GM19452 (cell line): ENCODE data around the gene VSNL1.

ENCODE experiments used
- ATAC-seq: cut with Tn5 transposase; IDR thresholded peaks from one replicate; pipeline ENCODE4 v1.9.1; 2021; ENCODE audit not compliant: unreplicated experiment

Gene VSNL1

GRCh38 chr2:17580319-17580715 is 39.8 kb downstream of the VSNL1 start:
- ATAC-seq: no peak

- ATAC-seq: no peak
Measured at GRCh38 chr2:17581831-17582230, 41.3 kb downstream of the VSNL1 start.

DNA sequence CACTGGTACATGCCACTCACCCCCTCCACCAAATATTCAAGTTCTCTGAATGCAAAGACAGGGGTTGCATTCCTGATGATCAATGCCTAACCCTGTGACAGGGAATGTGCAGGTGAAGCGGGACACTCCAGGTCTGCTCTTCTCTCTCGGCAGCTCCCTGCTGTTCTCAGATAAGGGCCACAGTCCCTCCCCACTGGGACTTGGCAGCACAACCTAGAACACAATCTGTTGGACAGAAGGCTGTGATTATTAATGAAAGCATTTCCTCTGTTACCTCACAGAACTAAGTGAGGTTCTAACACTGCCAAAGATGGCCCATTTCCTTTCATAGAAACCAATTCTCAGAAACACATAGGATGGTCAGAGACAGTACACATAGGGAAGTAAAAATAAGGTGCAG is 42.7 kb downstream of the VSNL1 start:
- ATAC-seq: no peak

DNA sequence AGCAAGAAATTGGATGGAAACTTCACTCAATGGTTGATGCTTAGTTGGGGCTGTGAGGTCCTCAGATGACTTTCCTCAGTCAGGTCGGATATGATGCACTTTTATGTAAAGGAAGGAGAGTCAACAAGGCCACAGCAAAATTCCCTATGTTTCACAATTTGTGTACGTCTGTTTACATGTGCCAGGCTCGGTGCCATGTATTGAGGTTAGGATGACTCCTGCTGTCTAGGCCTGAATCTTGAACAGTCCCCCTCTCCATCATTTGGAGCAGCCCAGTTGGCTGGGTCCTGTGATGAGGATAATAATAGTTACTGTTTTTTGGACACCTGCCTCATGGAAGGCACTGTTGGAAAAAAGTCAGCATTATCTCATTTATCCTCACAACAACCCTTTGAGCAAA is 43.1 kb downstream of the VSNL1 start:
- ATAC-seq: no peak

- ATAC-seq: no peak
Measured at GRCh38 chr2:17584689-17585088, 44.2 kb downstream of the VSNL1 start.

- no peak for ATAC-seq
Measured at GRCh38 chr2:17587469-17587868, 47.0 kb downstream of the VSNL1 start.

GRCh38 chr2:17588031-17588430 is 47.5 kb downstream of the VSNL1 start:
- no peak for ATAC-seq

- ATAC-seq: no peak
Measured at GRCh38 chr2:17589406-17590035, 49.0 kb downstream of the VSNL1 start.

DNA sequence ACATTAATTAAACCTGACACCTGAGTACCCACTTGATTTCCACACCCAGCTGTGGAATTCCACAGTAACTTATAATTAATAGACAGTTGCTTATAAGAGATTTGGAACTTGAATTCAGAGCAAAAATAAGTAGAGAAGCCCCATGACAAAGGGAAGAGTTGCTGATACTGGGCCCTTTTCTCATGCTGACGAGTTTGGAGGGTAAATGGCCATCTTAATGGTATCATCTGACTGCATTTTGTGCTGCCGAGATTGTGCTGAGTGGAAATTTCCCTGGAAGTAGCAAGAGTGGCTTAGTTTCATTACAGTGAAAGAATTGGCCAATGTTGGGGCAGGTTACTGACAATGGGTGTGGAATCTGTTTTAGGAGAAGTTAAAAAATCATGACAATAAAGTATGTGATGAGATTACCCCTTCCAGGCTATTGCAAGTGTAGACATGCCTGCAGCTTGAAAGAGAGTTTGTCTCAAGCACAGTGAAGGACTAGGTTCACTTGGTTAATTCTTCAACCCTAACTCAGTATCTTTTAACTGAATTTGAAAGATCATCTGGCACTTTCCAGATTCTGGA is 49.9 kb downstream of the VSNL1 start:
- no peak for ATAC-seq

- no peak for ATAC-seq
Measured at GRCh38 chr2:17591846-17592245, 51.4 kb downstream of the VSNL1 start.

DNA sequence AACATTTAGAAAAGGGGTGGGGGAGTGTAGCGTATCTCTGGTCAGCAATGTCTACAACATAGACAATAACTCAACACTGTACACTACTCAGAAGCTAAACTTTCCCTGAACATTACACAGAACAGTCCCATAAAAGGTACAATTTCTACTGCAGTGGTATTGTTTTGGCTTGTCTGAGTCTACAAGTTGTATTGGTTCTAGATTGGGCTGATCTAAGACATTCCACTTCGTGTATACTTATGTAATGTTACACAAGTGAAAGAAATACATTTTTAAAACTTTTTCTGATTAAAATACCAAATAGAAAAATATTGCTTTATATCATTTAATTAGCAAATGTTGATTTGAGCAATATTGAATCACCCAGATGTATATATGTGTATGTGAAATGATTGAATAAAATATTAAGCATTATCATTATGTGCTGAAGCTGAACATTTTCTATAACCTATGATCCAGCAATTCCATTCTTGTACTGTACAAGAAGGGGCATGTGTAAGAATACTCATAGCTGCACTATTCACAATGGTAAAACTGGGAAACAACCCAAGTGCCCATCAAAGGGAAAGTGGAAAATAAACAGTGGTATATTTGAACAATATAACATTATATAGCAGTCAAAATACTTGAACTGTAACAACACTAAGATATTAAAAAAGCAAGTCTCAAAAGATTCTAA is 52.4 kb downstream of the VSNL1 start:
- ATAC-seq: no peak

DNA sequence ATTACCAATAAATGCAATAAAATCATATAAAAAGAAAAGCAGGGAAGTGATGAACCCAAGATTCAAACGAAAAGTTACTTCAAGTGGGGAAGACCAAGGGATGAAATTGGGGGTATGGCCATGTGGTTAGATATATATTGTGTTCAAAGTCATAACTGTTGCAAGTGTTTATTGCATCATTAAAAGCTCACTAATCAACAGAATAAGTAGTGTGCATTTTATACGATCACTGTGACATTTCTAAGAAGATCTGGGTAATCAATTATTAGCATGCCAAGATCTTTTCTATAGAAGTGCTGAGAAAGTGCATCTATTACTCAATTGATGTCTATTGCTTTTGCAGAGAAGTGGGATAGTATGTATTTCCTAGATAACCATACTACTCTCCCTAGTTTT is 52.9 kb downstream of the VSNL1 start:
- ATAC-seq: no peak

- no peak for ATAC-seq
Measured at GRCh38 chr2:17593841-17594491, 53.5 kb downstream of the VSNL1 start.

DNA sequence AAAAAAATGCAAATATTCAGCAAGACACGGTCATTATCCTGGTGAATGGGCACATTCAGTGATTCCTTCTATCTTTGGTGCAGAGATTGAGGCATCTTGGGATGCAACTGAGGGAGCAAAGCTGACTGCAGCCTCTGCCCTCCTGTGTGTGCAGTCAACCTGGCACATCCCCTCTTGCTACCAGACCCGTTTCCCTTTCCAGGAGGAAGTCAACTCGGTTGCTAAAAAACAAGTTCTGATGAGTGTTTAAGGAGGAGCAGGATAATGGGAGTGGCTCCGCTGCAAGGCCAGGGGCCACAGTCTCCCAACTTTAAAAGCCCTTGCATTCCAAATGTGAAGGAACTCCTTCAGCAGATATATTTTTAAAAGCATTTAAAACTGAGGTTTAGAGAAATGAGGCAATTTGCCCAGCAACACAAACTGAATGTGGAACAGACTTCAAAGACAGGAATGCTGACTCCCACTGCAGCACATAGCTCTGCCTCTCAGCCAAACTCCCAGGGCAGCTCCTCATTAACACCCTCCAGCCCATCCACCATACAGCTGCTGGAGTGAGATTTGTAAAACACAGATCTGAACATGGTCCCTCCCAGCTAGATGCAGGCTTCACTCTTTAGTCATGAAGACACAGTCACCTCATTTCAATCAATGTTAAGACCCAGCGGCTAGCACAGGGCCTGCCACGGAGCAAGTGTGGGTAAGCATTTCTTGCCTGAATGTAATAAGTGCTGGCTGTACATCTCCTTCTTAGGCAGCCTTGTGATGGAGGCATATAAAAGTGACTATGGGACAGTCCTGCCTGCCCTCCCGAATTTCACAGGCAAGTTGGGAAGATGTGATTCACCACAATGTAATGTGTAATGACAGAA is 54.3 kb downstream of the VSNL1 start:
- no peak for ATAC-seq

- ATAC-seq: no peak
Measured at GRCh38 chr2:17599617-17600016, 59.1 kb downstream of the VSNL1 start.

DNA sequence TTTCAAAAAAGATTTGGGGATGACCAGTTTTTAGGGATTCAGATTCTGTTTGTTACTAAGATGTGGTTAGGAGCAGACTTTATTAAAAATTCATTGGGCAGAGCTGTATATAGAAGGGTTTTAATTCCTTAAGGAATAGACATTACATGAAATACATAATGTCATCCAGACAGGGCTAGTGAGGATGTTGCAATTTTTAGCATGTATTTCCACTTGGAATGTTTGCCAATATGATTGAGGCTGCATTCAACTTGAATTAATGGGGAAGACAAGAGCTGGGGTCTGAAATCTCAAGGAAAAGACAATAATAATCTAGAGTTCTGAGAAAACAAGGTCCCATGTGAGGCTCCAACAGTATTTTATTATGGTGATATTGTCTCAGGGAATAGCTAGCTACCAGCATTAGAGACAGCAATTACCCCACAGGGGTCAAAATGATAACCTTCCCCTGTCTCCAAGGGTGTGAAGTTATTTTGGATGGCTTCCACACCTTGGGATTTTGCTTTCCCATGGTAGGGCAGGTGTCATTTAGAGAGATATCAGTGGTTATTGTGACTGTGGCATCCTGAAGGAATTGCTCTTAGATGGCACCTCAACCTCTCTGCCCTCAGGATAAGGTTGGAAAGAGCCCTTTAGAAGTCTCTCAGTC is 60.2 kb downstream of the VSNL1 start:
- ATAC-seq: no peak

DNA sequence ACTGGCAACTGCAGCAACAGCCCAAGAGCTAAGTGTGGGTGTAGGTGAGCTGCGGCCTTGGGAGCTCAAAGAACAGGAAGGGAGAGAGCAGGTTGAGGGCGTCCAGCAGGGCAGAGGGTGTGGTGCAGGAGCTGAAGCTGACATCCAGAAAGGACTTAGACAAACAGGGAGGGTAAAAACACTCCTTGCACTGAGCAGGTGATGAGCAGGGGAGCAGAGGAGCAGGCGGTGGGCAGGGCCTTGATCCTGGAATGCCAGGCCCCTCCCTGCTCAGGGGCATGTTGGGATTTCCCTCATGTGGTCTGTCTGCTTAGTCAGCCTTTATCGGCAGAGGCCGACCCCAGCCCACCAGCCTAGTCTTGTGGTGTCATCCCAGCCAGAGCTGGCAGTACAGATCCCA is 63.6 kb downstream of the VSNL1 start:
- ATAC-seq: no peak

DNA sequence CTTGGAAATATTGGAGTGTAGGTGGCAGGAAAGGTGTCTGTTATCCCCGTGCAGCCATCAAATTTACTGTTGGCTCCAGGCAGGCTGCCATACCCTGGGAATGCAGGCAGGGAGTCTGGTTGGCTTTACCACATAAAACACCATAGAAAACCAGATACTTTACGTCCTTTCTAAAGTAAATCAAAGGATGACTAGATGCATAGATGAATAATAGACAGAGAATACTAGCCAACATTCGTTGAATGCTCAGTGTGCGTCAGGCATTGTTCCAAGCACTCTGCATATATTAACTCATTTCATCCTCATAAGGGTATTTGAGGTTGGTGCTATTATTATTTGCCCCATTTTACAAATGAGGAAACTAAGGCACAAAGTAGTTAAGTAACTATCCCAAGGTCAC is 65.2 kb downstream of the VSNL1 start:
- ATAC-seq: no peak

DNA sequence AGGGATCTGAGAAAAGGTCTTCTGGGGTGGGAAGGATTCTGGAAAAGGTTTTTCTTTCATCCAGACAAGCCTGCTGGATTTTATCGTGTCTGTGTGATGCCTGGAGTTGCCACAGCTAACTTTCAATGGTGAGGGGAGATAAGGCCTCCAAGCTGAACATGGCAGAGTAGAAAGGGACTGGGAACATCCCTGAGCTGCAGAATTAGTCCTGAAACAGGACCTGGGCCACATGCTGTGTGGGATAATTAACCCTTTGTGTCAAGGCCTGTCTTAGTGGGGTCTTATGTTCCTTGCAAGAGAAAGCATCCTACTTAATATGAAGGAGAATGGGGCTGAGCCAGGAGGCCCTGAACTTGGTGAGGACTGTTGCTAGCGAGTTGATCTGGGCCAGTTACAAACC is 66.4 kb downstream of the VSNL1 start:
- ATAC-seq: no peak

DNA sequence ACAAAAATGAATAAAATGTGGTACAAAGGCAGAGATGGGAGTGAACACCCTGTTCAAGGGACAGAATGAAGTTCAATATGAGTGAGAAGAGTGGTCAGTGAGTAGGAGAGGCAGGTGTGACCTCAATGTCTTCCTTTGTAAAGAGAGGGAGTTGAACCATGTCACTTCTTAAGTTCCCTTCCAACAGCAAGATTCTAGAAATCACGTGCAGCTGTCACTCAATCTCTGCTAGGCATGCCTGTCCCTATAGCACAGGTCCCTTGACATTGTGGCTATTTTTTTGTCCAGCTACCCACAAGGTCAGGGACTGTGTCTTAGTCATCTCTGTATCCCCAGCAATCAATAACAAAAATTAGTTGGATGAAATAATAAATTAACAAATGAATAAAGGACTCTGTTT is 66.9 kb downstream of the VSNL1 start:
- ATAC-seq: no peak

DNA sequence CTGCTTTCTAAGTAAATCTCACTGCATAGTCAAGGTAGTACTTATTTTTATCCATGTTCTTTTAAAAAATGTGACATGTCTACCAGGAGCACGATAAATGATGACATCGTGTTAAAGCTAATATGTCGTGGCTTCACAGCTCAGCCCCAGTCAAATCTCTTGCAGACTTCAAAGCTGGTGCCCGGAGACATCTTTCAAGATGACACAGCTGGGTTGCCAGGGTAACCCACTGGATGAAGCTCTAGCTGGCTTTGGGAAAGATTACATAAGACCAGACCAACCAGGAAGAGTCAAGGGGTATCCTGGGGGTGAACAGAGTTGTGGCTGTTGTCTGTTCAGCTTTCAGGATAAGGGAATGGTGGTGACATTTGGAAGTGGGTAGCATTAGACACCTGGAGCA is 67.8 kb downstream of the VSNL1 start:
- no peak for ATAC-seq
